Neural cell (in vitro differentiated cells): ENCODE data around the gene SMAD7. TPM values are rescaled to one million over a fixed set of nuclear protein-coding genes. Genes with fewer than 3 reads are reported as not detected.

ENCODE experiments used
- H2AFZ ChIP-seq: fragments of 200-600, 300-800 bp; sonication (generic), shearing (Covaris generic); 2 replicates; pipeline ENCODE4 v1.6.0; 2014; ENCODE audit warnings: low read depth, mild to moderate bottlenecking, antibody characterized with exemption, low read length, moderate library complexity
- H3F3A ChIP-seq: fragments of 200-600 bp; shearing (Covaris generic); 2 replicates; pipeline ENCODE4 v1.6.1; 2016; ENCODE audit warnings: mild to moderate bottlenecking, moderate library complexity, mixed read lengths, antibody characterized with exemption, low read length; ENCODE audit not compliant: insufficient read depth, poor library complexity, severe bottlenecking
- H3K27ac ChIP-seq: fragments of 200-600, 300-800 bp; sonication (generic), shearing (Covaris generic); 2 replicates; pipeline ENCODE4 v1.5.1; 2014; ENCODE audit warnings: mild to moderate bottlenecking, low read length, moderate library complexity
- H3K27me3 ChIP-seq: fragments of 300-800, 200-600 bp; sonication (generic), shearing (Covaris generic); 2 replicates; pipeline ENCODE4 v1.6.0; 2014; ENCODE audit warnings: mild to moderate bottlenecking, low read depth, low read length, moderate library complexity; ENCODE audit not compliant: insufficient read depth
- H3K36me3 ChIP-seq: fragments of 300-800, 200-600 bp; sonication (generic), shearing (Covaris generic); 2 replicates; pipeline ENCODE4 v1.5.1; 2014; ENCODE audit warnings: mild to moderate bottlenecking, antibody characterized with exemption, low read length, moderate library complexity; ENCODE audit not compliant: insufficient read depth
- H3K4me2 ChIP-seq: fragments of 300-800, 200-600 bp; sonication (generic), shearing (Covaris generic); 2 replicates; pipeline ENCODE4 v1.6.0; 2014; ENCODE audit warnings: mild to moderate bottlenecking, low read length
- H3K4me3 ChIP-seq: fragments of 300-800, 200-600 bp; sonication (generic), shearing (Covaris generic); 2 replicates; pipeline ENCODE4 v1.5.1; 2014; ENCODE audit warnings: mild to moderate bottlenecking, low read length, moderate library complexity
- H3K79me2 ChIP-seq: fragments of 200-600 bp; shearing (Covaris generic); replicated peaks from 2 replicates; pipeline ENCODE4 v1.6.0; 2014; ENCODE audit warnings: mild to moderate bottlenecking, low read length, moderate library complexity; ENCODE audit not compliant: insufficient read depth
- H3K9ac ChIP-seq: fragments of 300-800, 200-600 bp; sonication (generic), shearing (Covaris generic); 2 replicates; pipeline ENCODE4 v1.6.1; 2016; ENCODE audit warnings: mild to moderate bottlenecking, low read length, mixed read lengths
- H3K9me2 ChIP-seq: fragments of 200-600 bp; shearing (Covaris generic); 2 replicates; pipeline ENCODE4 v1.6.1; 2016; ENCODE audit warnings: mild to moderate bottlenecking, low read length, mixed read lengths; ENCODE audit not compliant: insufficient read depth
- H3K9me3 ChIP-seq: fragments of 200-600, 300-800 bp; sonication (generic), shearing (Covaris generic); 2 replicates; pipeline ENCODE4 v1.6.1; 2016; ENCODE audit warnings: mild to moderate bottlenecking, mixed run types, low read length, moderate library complexity, mixed read lengths
- H4K20me1 ChIP-seq: fragments of 200-600 bp; shearing (Covaris generic); 2 replicates; pipeline ENCODE4 v1.6.1; 2016; ENCODE audit warnings: mild to moderate bottlenecking, mixed run types; ENCODE audit not compliant: insufficient read depth
- EP300 ChIP-seq: fragments of 450-650 bp; conservative IDR thresholded peaks from 2 replicates; pipeline ENCODE4 v1.6.1; 2014; ENCODE audit warnings: antibody characterized with exemption, mild to moderate bottlenecking, moderate library complexity; ENCODE audit not compliant: poor library complexity, severe bottlenecking
- EZH2 ChIP-seq: fragments of 200-600, 300-800 bp; shearing (Covaris generic), sonication (generic); IDR thresholded peaks from 2 replicates; pipeline ENCODE4 v1.6.1; 2014; ENCODE audit warnings: antibody characterized with exemption, low read length, borderline replicate concordance, mild to moderate bottlenecking; ENCODE audit not compliant: insufficient read depth, poor library complexity, severe bottlenecking
- MXI1 ChIP-seq: fragments of 450-650 bp; conservative IDR thresholded peaks from 2 replicates; pipeline ENCODE4 v1.6.1; 2014; ENCODE audit warnings: antibody characterized with exemption, mild to moderate bottlenecking; ENCODE audit not compliant: poor library complexity, severe bottlenecking
- POLR2AphosphoS5 ChIP-seq: IDR thresholded peaks from 2 replicates; pipeline ENCODE4 v1.6.1; 2012
- RAD21 ChIP-seq: fragments of 450-650 bp; conservative IDR thresholded peaks from 2 replicates; pipeline ENCODE4 v1.6.1; 2014; ENCODE audit warnings: antibody characterized with exemption, mild to moderate bottlenecking, moderate library complexity
- REST ChIP-seq: IDR thresholded peaks from 2 replicates; pipeline ENCODE4 v1.6.1; 2012; ENCODE audit warnings: borderline replicate concordance
- SMC3 ChIP-seq: fragments of 450-650 bp; conservative IDR thresholded peaks from 2 replicates; pipeline ENCODE4 v1.6.1; 2014; ENCODE audit warnings: antibody characterized with exemption, mild to moderate bottlenecking, moderate library complexity; ENCODE audit not compliant: poor library complexity
- TAF1 ChIP-seq: IDR thresholded peaks from 2 replicates; pipeline ENCODE4 v1.6.1; 2012; ENCODE audit warnings: low read depth
- polyA plus RNA-seq: library from polyadenylated mRNA; depleted of rRNA; stranded (reverse); fragments of >200 nt; gene quantifications from 2 replicates; pipeline ENCODE4 v1.2.3, GENCODE V29; 2014

The SMAD7 gene
- polyA plus RNA-seq, 1 donor from 2014 or later, result 3.8 TPM

- no peaks in the 10 kb centered on the region for H3K79me2 ChIP-seq
- no peak overlapping the region for H3K27ac ChIP-seq
- no peak overlapping the region for H3K9ac ChIP-seq
- no peaks in the 10 kb centered on the region for H4K20me1 ChIP-seq
- no peaks in the 10 kb centered on the region for H3F3A ChIP-seq
- no peak overlapping the region for H3K4me2 ChIP-seq
- H3K36me3 ChIP-seq, result no peaks in the 10 kb centered on the region
- no peak overlapping the region for H2AFZ ChIP-seq
- no peak overlapping the region for H3K4me3 ChIP-seq
- no peaks in the 10 kb centered on the region for H3K9me2 ChIP-seq
- H3K9me3 ChIP-seq, result no peaks in the 10 kb centered on the region
- no peak for TF ChIP-seq REST
- TF ChIP-seq EZH2, result no peak
- no peak for TF ChIP-seq TAF1
- TF ChIP-seq MXI1, result no peak
- no peaks in the 10 kb centered on the region for H3K27me3 ChIP-seq
Measured at GRCh38 chr18:48922226-48922800, 28.5 kb downstream of the SMAD7 start.

GRCh38 chr18:48921305-48922225, 29.2 kb downstream of the SMAD7 start:
- no peaks in the 10 kb centered on the region for H3K36me3 ChIP-seq
- no peak overlapping the region for H3K4me2 ChIP-seq
- no peak overlapping the region for H2AFZ ChIP-seq
- no peaks in the 10 kb centered on the region for H3K9me3 ChIP-seq
- H3F3A ChIP-seq, result no peaks in the 10 kb centered on the region
- no peak overlapping the region for H3K27ac ChIP-seq
- H3K9ac ChIP-seq, result no peak overlapping the region
- no peaks in the 10 kb centered on the region for H3K79me2 ChIP-seq
- TF ChIP-seq TAF1 (no peak), EZH2 (no peak), EP300 (no peak)
- H3K27me3 ChIP-seq, result no peaks in the 10 kb centered on the region
- no peaks in the 10 kb centered on the region for H3K9me2 ChIP-seq
- H3K4me3 ChIP-seq, result no peak overlapping the region
- H4K20me1 ChIP-seq, result no peaks in the 10 kb centered on the region

GRCh38 chr18:48920408-48921038, 30.2 kb downstream of the SMAD7 start:
- H2AFZ ChIP-seq, result no peak overlapping the region
- no peaks in the 10 kb centered on the region for H3K36me3 ChIP-seq
- no peak overlapping the region for H3K27ac ChIP-seq
- no peaks in the 10 kb centered on the region for H3F3A ChIP-seq
- H3K9ac ChIP-seq, result no peak overlapping the region
- H3K4me2 ChIP-seq, result no peak overlapping the region
- no peaks in the 10 kb centered on the region for H3K27me3 ChIP-seq
- H3K79me2 ChIP-seq, result no peaks in the 10 kb centered on the region
- TF ChIP-seq SMC3 (no peak), EZH2 (no peak), REST (no peak), RAD21 (no peak), TAF1 (no peak), POLR2AphosphoS5 (no peak), MXI1 (no peak)
- H3K9me2 ChIP-seq, result no peaks in the 10 kb centered on the region
- no peaks in the 10 kb centered on the region for H4K20me1 ChIP-seq
- H3K9me3 ChIP-seq, result no peaks in the 10 kb centered on the region
- no peak overlapping the region for H3K4me3 ChIP-seq
